HL-60 (cell line): ENCODE measurements around the gene CIART.
"Not testable (repeated sequence)": the region's sequence is repeated elsewhere in the genome, so short reads cannot be mapped to it uniquely, and the experiment has no call there.

Experiments
- DNase-seq, 2 experiments: peaks; one replicate each; pipeline ENCODE4 v3.0.0-alpha.2; 2010 to 2020; ENCODE audit warnings: low read depth in 1 of 2, low spot score in 1 of 2
- H3K27ac ChIP-seq: fragments of 250-450 bp; sonication (Bioruptor Pico); replicated peaks from 2 replicates; pipeline ENCODE4 v1.5.1; 2020; ENCODE audit warnings: mild to moderate bottlenecking, moderate library complexity
- H3K27me3 ChIP-seq: fragments of 250-450 bp; sonication (Bioruptor Pico); 2 replicates; pipeline ENCODE4 v1.5.1; 2021; ENCODE audit warnings: mild to moderate bottlenecking, moderate library complexity; ENCODE audit not compliant: insufficient read depth, poor library complexity, severe bottlenecking
- H3K4me3 ChIP-seq: replicated peaks from 2 replicates; pipeline ENCODE4 v1.5.1; 2011; ENCODE audit warnings: mild to moderate bottlenecking, control low read depth, low read length; ENCODE audit not compliant: insufficient read depth
- GABPA ChIP-seq: IDR thresholded peaks from 2 replicates; pipeline ENCODE4 v1.6.1; 2012; ENCODE audit warnings: low read depth
- POLR2AphosphoS5 ChIP-seq: IDR thresholded peaks from 2 replicates; pipeline ENCODE4 v1.6.1; 2012; ENCODE audit warnings: low read depth
- SPI1 ChIP-seq: IDR thresholded peaks from 2 replicates; pipeline ENCODE4 v1.6.1; 2012; ENCODE audit warnings: low read depth, mild to moderate bottlenecking, borderline replicate concordance
- TF ChIP-seq, protein P1 (sequence below): IDR thresholded peaks from one replicate; pipeline ENCODE4 v1.5.1; 2011; ENCODE audit warnings: low read length, control low read depth, inconsistent platforms; ENCODE audit not compliant: insufficient read depth
- TF ChIP-seq, protein P2 (sequence below): IDR thresholded peaks from 2 replicates; pipeline ENCODE4 v1.6.1; 2012; ENCODE audit warnings: low read depth; ENCODE audit not compliant: insufficient replicate concordance

CIART gene

GRCh38 chr1:150302902-150303301, 20.5 kb downstream of the CIART start:
- no peak overlapping the region for H3K4me3 ChIP-seq
- H3K27me3 ChIP-seq, result no peaks in the 10 kb centered on the region
- H3K27ac ChIP-seq, result no peak overlapping the region
- TF ChIP-seq, protein P1, sequence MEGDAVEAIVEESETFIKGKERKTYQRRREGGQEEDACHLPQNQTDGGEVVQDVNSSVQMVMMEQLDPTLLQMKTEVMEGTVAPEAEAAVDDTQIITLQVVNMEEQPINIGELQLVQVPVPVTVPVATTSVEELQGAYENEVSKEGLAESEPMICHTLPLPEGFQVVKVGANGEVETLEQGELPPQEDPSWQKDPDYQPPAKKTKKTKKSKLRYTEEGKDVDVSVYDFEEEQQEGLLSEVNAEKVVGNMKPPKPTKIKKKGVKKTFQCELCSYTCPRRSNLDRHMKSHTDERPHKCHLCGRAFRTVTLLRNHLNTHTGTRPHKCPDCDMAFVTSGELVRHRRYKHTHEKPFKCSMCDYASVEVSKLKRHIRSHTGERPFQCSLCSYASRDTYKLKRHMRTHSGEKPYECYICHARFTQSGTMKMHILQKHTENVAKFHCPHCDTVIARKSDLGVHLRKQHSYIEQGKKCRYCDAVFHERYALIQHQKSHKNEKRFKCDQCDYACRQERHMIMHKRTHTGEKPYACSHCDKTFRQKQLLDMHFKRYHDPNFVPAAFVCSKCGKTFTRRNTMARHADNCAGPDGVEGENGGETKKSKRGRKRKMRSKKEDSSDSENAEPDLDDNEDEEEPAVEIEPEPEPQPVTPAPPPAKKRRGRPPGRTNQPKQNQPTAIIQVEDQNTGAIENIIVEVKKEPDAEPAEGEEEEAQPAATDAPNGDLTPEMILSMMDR, result no peak
- TF ChIP-seq, protein P2, sequence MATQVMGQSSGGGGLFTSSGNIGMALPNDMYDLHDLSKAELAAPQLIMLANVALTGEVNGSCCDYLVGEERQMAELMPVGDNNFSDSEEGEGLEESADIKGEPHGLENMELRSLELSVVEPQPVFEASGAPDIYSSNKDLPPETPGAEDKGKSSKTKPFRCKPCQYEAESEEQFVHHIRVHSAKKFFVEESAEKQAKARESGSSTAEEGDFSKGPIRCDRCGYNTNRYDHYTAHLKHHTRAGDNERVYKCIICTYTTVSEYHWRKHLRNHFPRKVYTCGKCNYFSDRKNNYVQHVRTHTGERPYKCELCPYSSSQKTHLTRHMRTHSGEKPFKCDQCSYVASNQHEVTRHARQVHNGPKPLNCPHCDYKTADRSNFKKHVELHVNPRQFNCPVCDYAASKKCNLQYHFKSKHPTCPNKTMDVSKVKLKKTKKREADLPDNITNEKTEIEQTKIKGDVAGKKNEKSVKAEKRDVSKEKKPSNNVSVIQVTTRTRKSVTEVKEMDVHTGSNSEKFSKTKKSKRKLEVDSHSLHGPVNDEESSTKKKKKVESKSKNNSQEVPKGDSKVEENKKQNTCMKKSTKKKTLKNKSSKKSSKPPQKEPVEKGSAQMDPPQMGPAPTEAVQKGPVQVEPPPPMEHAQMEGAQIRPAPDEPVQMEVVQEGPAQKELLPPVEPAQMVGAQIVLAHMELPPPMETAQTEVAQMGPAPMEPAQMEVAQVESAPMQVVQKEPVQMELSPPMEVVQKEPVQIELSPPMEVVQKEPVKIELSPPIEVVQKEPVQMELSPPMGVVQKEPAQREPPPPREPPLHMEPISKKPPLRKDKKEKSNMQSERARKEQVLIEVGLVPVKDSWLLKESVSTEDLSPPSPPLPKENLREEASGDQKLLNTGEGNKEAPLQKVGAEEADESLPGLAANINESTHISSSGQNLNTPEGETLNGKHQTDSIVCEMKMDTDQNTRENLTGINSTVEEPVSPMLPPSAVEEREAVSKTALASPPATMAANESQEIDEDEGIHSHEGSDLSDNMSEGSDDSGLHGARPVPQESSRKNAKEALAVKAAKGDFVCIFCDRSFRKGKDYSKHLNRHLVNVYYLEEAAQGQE, result no peak
- TF ChIP-seq POLR2AphosphoS5 (no peak), SPI1 (no peak), GABPA (no peak)
- DNase-seq, result no peak

GRCh38 chr1:150308585-150308984, 26.2 kb downstream of the CIART start:
- not testable (repeated sequence) for H3K27ac ChIP-seq, H3K27me3 ChIP-seq, H3K4me3 ChIP-seq, DNase-seq

DNA sequence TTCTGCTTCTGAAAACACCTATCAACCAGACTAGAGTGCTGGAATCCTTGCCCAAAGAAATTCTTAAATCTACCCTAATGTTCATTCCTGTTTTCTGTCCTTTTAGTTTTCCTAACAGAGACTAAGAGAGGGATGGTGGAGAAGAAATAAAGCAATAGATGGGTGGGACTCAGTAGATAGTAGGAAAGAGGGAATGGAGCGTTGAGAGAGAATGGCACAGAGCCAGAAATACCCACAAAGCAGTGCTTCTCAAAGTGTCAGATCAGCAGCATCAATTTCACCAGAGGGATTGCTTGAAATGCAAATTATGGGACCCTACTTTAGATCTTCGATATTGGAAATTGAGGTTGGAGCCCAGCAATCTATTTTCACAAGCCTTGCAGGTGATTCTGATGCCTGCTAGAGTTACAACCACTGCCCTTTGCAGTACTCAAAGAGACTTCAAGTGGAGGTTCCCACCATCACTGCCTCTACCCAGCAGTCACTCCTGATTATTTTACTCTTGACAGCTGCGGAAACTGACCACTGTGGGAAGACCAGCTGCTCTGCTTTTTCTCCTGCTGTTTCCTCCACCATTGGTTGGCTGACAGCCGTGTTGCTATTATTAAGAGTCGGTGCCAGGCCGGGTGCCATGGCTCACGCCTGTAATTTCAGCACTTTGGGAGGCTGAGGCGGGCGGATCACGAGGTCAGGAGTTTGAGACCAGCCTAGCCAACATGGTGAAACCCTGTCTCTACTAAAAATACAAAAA, 27.6 kb downstream of the CIART start:
- H3K4me3 ChIP-seq, result no peak overlapping the region
- no peaks in the 10 kb centered on the region for H3K27me3 ChIP-seq
- H3K27ac ChIP-seq, result no peak overlapping the region
- DNase-seq, result no peak
- no peak for TF ChIP-seq SPI1
- TF ChIP-seq, protein P2, result no peak
- TF ChIP-seq, protein P1, result no peak
- no peak for TF ChIP-seq POLR2AphosphoS5
- TF ChIP-seq GABPA, result no peak

- Histone ChIP-seq H3K27me3 (no peaks in the 10 kb centered on the region), H3K27ac (no peak overlapping the region), H3K4me3 (no peak overlapping the region)
- TF ChIP-seq GABPA (no peak), SPI1 (no peak), POLR2AphosphoS5 (no peak)
- TF ChIP-seq, protein P2, result no peak
- TF ChIP-seq, protein P1, result no peak
- DNase-seq, result no peak
Measured at GRCh38 chr1:150311762-150312161, 29.4 kb downstream of the CIART start.

DNA sequence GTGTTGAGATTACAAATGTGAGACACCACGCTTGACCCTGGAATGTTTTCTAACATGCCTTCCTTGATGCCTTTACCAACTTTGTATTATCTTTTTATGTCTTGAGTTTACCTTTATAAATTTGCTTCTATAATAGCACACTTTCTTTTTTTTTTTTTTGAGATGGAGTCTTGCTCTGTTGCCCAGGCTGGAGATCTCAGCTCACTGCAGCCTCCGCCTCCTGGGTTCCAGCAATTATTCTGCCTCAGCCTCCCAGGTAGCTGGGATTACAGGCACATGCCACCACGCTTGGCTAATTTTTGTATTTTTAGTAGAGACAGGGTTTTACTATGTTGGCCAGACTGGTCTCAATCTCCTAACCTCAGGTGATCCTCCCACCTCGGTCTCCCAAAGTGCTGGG, 32.3 kb downstream of the CIART start:
- DNase-seq, H3K4me3 ChIP-seq, H3K27ac ChIP-seq, H3K27me3 ChIP-seq: not testable (repeated sequence)
